ENCODE data around the gene HNRNPA3. TPM values are rescaled to one million over a fixed set of nuclear protein-coding genes. Genes with fewer than 3 reads are reported as not detected.
"Not testable (repeated sequence)": the region's sequence is repeated elsewhere in the genome, so short reads cannot be mapped to it uniquely, and the experiment has no call there.

HNRNPA3 gene
- total RNA-seq, 1 donor from 2014 or later: 304 TPM

- no peaks in the 10 kb centered on the region for H3K36me3 Mint-ChIP-seq
- no peak for DNase-seq (ENCODE audit: extremely low spot score, unreplicated experiment)
- H3K27me3 Mint-ChIP-seq: no peaks in the 10 kb centered on the region
- TF ChIP-seq CTCF (conservative IDR thresholded peaks at IDR 0.05): no peak
- no peak overlapping the region for H3K27ac Mint-ChIP-seq
- no peak overlapping the region for H3K4me3 Mint-ChIP-seq
- peaks cover 5% of the 10 kb centered on the region for H3K9me3 Mint-ChIP-seq
- H3K4me1 Mint-ChIP-seq (ENCODE audit: unreplicated experiment): peaks cover 9% of the 10 kb centered on the region
Observed at GRCh38 chr2:177178797-177179196, 33.8 kb upstream of the HNRNPA3 start.

- no peak overlapping the region for H3K4me3 Mint-ChIP-seq
- no peaks in the 10 kb centered on the region for H3K36me3 Mint-ChIP-seq
- H3K9me3 Mint-ChIP-seq: peaks cover 5% of the 10 kb centered on the region
- no peak for TF ChIP-seq CTCF (conservative IDR thresholded peaks at IDR 0.05)
- H3K4me1 Mint-ChIP-seq (ENCODE audit: unreplicated experiment): peaks cover 7% of the 10 kb centered on the region
- DNase-seq (ENCODE audit: extremely low spot score, unreplicated experiment): no peak
- H3K27me3 Mint-ChIP-seq: no peaks in the 10 kb centered on the region
- H3K27ac Mint-ChIP-seq: no peak overlapping the region
Observed at GRCh38 chr2:177179227-177179626, 33.4 kb upstream of the HNRNPA3 start.

DNA sequence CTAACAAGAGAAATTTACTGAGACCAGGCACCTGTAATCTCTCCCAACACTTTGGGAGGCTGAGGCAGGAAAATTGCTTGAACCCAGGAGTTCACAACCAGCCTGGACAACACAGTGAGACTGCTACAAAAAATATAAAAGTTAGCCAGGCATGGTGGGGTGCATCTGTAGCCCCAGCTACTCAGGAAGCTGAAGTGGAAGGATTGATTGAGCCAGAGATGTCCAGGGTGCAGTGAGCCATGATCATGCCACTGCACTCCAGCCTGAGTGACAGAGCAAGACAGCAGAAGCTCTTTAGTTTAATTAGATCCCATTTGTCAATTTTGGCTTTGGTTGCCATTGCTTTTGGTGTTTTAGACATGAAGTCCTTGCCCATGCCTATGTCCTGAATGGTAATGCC is 32.9 kb upstream of the HNRNPA3 start:
- H3K27ac Mint-ChIP-seq; H3K27me3 Mint-ChIP-seq; H3K4me1 Mint-ChIP-seq (ENCODE audit: unreplicated experiment); H3K9me3 Mint-ChIP-seq; H3K36me3 Mint-ChIP-seq; DNase-seq (ENCODE audit: extremely low spot score, unreplicated experiment); H3K4me3 Mint-ChIP-seq: not testable (repeated sequence)

GRCh38 chr2:177180269-177181000 is 32.2 kb upstream of the HNRNPA3 start:
- no peak for TF ChIP-seq CTCF (conservative IDR thresholded peaks at IDR 0.05)
- Mint-ChIP-seq H3K27ac (no peak overlapping the region), H3K4me1 (ENCODE audit: unreplicated experiment) (peaks cover 5% of the 10 kb centered on the region), H3K4me3 (no peak overlapping the region), H3K27me3 (no peaks in the 10 kb centered on the region), H3K36me3 (no peaks in the 10 kb centered on the region), H3K9me3 (peaks cover 5% of the 10 kb centered on the region)
- DNase-seq (ENCODE audit: extremely low spot score, unreplicated experiment): no peak

GRCh38 chr2:177183860-177184259 is 28.7 kb upstream of the HNRNPA3 start:
- no peak for TF ChIP-seq CTCF (conservative IDR thresholded peaks at IDR 0.05)
- peaks cover 24% of the 10 kb centered on the region for H3K4me1 Mint-ChIP-seq (ENCODE audit: unreplicated experiment)
- H3K4me3 Mint-ChIP-seq: no peak overlapping the region
- no peaks in the 10 kb centered on the region for H3K27me3 Mint-ChIP-seq
- no peak overlapping the region for H3K27ac Mint-ChIP-seq
- no peaks in the 10 kb centered on the region for H3K36me3 Mint-ChIP-seq
- no peaks in the 10 kb centered on the region for H3K9me3 Mint-ChIP-seq
- DNase-seq (ENCODE audit: extremely low spot score, unreplicated experiment): no peak

GRCh38 chr2:177184606-177185005 is 28.0 kb upstream of the HNRNPA3 start:
- no peaks in the 10 kb centered on the region for H3K9me3 Mint-ChIP-seq
- DNase-seq (ENCODE audit: extremely low spot score, unreplicated experiment): no peak

GRCh38 chr2:177186038-177186437 is 26.6 kb upstream of the HNRNPA3 start:
- not testable (repeated sequence) for DNase-seq (ENCODE audit: extremely low spot score, unreplicated experiment); H3K27ac Mint-ChIP-seq; H3K9me3 Mint-ChIP-seq; H3K4me3 Mint-ChIP-seq; H3K27me3 Mint-ChIP-seq; H3K36me3 Mint-ChIP-seq
- H3K4me1 Mint-ChIP-seq (ENCODE audit: unreplicated experiment): peaks cover 20% of the 10 kb centered on the region

More at GRCh38 chr2:177184606-177185005, 28.0 kb upstream of the HNRNPA3 start:
- no peak for TF ChIP-seq CTCF (conservative IDR thresholded peaks at IDR 0.05)
- Mint-ChIP-seq H3K4me1 (ENCODE audit: unreplicated experiment) (peaks cover 20% of the 10 kb centered on the region), H3K27me3 (no peaks in the 10 kb centered on the region), H3K27ac (no peak overlapping the region), H3K4me3 (no peak overlapping the region), H3K36me3 (no peaks in the 10 kb centered on the region)
